PC-9 (cell line): ENCODE measurements around the gene DSCAM. TPM values are rescaled to one million over a fixed set of nuclear protein-coding genes. Genes with fewer than 3 reads are reported as not detected.
"Not testable (repeated sequence)": the region's sequence is repeated elsewhere in the genome, so short reads cannot be mapped to it uniquely, and the experiment has no call there.

Experiments used
- BruUV-seq: library from RNA; stranded (reverse); fragments of 400-500 nt; replicated peaks from 2 replicates; lab custom pipeline; 2021; lab: Mats Ljungman, UMichigan
- CTCF ChIA-PET: fragments of 300-600 bp; sonication (Branson Sonifier 250); formaldehyde crosslinking; loops from one replicate; lab custom pipeline; 2022; ENCODE audit warnings: antibody characterized with exemption; lab: Charles Lee
- POLR2A ChIA-PET: fragments of 300-600 bp; sonication (Branson Sonifier 250); formaldehyde crosslinking; loops from one replicate; lab custom pipeline; 2022; ENCODE audit warnings: antibody characterized with exemption; ENCODE audit not compliant: unreplicated experiment; lab: Charles Lee
- DNase-seq, 2 experiments: peaks; one replicate each; pipeline versions ENCODE4 v3.0.0 to v3.0.0-alpha.2; 2015 to 2022; ENCODE audit warnings: mixed read lengths in 1 of 2
- H2AFZ ChIP-seq: fragments of 200-600 bp; sonication (generic); 2 replicates; pipeline ENCODE4 v1.8.1; 2017; ENCODE audit warnings: antibody characterized with exemption
- H3F3A ChIP-seq: fragments of 200-600 bp; sonication (generic); 2 replicates; pipeline ENCODE4 v1.8.1; 2017; ENCODE audit warnings: antibody characterized with exemption, mild to moderate bottlenecking, low read depth; ENCODE audit not compliant: insufficient read depth
- H3K27ac ChIP-seq: fragments of 200-600 bp; sonication (generic); 2 replicates; pipeline ENCODE4 v1.6.1; 2016; ENCODE audit warnings: mixed run types
- H3K27me3 ChIP-seq: fragments of 200-600 bp; sonication (generic); 2 replicates; pipeline ENCODE4 v1.6.1; 2016; ENCODE audit warnings: low read depth, mixed run types; ENCODE audit not compliant: insufficient read depth
- H3K36me3 ChIP-seq: fragments of 200-600 bp; sonication (generic); 2 replicates; pipeline ENCODE4 v1.6.1; 2016; ENCODE audit warnings: low read depth, mixed run types
- H3K4me1 ChIP-seq: fragments of 200-600 bp; sonication (generic); replicated peaks from 2 replicates; pipeline ENCODE4 v1.6.1; 2016; ENCODE audit warnings: mixed run types; ENCODE audit not compliant: insufficient read depth
- H3K4me2 ChIP-seq: fragments of 200-600 bp; sonication (generic); 2 replicates; pipeline ENCODE4 v1.6.1; 2017; ENCODE audit warnings: mixed run types
- H3K4me3 ChIP-seq: fragments of 200-600 bp; sonication (generic); 2 replicates; pipeline ENCODE4 v1.6.1; 2016; ENCODE audit warnings: mixed run types
- H3K79me2 ChIP-seq: fragments of 200-600 bp; sonication (generic); 2 replicates; pipeline ENCODE4 v1.6.1; 2017; ENCODE audit warnings: low read depth, mixed run types
- H3K9me2 ChIP-seq: fragments of 200-600 bp; sonication (generic); 2 replicates; pipeline ENCODE4 v1.8.1; 2017; ENCODE audit warnings: mild to moderate bottlenecking; ENCODE audit not compliant: insufficient read depth
- H3K9me3 ChIP-seq: fragments of 200-600 bp; sonication (generic); 2 replicates; pipeline ENCODE4 v1.8.1; 2016; ENCODE audit warnings: low read depth; ENCODE audit not compliant: insufficient read depth
- H4K20me1 ChIP-seq: fragments of 200-600 bp; sonication (generic); 2 replicates; pipeline ENCODE4 v1.8.1; 2017; ENCODE audit not compliant: insufficient read depth
- EZH2 ChIP-seq: fragments of 200-600 bp; sonication (generic); IDR thresholded peaks from 2 replicates; pipeline ENCODE4 v1.8.0; 2017; ENCODE audit warnings: antibody characterized with exemption, low read depth
- intact Hi-C: fragments of 100-400 bp; cut with micrococcal nuclease; formaldehyde crosslinking; loops from one replicate; pipeline ENCODE4 v1.10.0; 2022; ENCODE audit not compliant: unreplicated experiment
- total RNA-seq: library from RNA; stranded (reverse); gene quantifications from 2 replicates; pipeline ENCODE4 v1.2.3, GENCODE V29; 2021
- TF ChIP-seq, protein P1 (sequence below): fragments of 200-600 bp; sonication (generic); conservative IDR thresholded peaks from 2 replicates; pipeline ENCODE4 v1.6.1; 2017; ENCODE audit warnings: mixed run types, antibody characterized with exemption, mild to moderate bottlenecking, moderate library complexity

DSCAM gene
- total RNA-seq, 1 experiment from 2014 or later, result not detected

DNA sequence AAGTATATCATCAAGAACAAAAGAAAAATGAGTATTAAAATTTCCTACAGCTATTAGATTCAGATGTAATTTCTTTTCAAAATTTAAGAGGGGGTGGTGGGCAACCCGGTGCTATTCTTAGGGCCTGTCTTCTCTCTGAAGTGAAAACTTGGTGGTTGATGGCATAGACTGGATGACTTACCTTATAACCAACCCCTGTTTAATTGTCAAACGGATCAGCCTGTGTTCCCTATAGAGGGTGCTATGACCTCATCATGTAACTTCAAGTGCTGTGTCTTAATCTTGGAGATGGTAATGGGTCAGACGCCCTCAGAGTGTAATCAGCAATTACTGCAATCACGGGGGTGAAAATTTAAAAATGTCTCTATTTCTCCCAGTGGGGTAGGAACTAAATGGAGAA lies 803.5 kb downstream of the DSCAM start:
- CTCF ChIA-PET, result no interaction called here
- H3K9me3 ChIP-seq, result no peaks in the 10 kb centered on the region
- POLR2A ChIA-PET, result no interaction called here
- H3F3A ChIP-seq, result no peaks in the 10 kb centered on the region
- DNase-seq, result no peak
- no peaks in the 10 kb centered on the region for H3K79me2 ChIP-seq
- H3K9me2 ChIP-seq, result no peaks in the 10 kb centered on the region
- no peak overlapping the region for H2AFZ ChIP-seq
- BruUV-seq, result no TSS peak
- H3K27ac ChIP-seq, result no peak overlapping the region
- TF ChIP-seq, protein P1, sequence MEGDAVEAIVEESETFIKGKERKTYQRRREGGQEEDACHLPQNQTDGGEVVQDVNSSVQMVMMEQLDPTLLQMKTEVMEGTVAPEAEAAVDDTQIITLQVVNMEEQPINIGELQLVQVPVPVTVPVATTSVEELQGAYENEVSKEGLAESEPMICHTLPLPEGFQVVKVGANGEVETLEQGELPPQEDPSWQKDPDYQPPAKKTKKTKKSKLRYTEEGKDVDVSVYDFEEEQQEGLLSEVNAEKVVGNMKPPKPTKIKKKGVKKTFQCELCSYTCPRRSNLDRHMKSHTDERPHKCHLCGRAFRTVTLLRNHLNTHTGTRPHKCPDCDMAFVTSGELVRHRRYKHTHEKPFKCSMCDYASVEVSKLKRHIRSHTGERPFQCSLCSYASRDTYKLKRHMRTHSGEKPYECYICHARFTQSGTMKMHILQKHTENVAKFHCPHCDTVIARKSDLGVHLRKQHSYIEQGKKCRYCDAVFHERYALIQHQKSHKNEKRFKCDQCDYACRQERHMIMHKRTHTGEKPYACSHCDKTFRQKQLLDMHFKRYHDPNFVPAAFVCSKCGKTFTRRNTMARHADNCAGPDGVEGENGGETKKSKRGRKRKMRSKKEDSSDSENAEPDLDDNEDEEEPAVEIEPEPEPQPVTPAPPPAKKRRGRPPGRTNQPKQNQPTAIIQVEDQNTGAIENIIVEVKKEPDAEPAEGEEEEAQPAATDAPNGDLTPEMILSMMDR, result no peak
- TF ChIP-seq EZH2, result no peak
- H4K20me1 ChIP-seq, result no peaks in the 10 kb centered on the region
- H3K4me2 ChIP-seq, result no peak overlapping the region
- H3K36me3 ChIP-seq, result no peaks in the 10 kb centered on the region
- no peaks in the 10 kb centered on the region for H3K4me1 ChIP-seq
- no peaks in the 10 kb centered on the region for H3K27me3 ChIP-seq
- intact Hi-C loops, result no loop called here
- no peak overlapping the region for H3K4me3 ChIP-seq

DNA sequence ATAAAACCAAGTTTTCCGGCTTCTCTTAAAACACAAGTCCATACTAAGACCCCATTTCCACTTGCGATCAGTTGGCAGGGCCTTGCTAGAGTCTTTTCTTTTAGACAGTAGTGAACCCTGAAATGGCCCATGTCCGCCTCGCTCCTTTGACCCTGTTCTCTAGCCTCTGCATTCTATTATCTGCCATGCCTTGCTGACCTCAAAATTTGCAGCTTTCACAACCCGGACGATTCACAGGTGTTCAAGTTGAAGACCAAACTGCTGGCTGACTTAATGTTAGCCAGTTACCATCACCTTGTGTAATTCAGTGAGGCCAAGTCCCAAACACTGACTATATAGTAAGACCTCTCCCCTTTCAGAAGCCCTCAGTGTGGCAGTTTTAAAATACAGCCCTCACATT lies 805.5 kb downstream of the DSCAM start:
- Histone ChIP-seq H3K27ac (no peak overlapping the region), H3K4me3 (no peak overlapping the region), H3K9me2 (no peaks in the 10 kb centered on the region), H2AFZ (no peak overlapping the region), H3K36me3 (no peaks in the 10 kb centered on the region), H3K27me3 (no peaks in the 10 kb centered on the region), H3K4me1 (no peaks in the 10 kb centered on the region), H4K20me1 (no peaks in the 10 kb centered on the region), H3K79me2 (no peaks in the 10 kb centered on the region), H3K4me2 (no peak overlapping the region), H3K9me3 (no peaks in the 10 kb centered on the region), H3F3A (no peaks in the 10 kb centered on the region)
- ChIA-PET CTCF (no interaction called here), POLR2A (no interaction called here)
- intact Hi-C loops, result no loop called here
- TF ChIP-seq, protein P1, result no peak
- TF ChIP-seq EZH2, result no peak
- DNase-seq, result no peak
- BruUV-seq, result no TSS peak

DNA sequence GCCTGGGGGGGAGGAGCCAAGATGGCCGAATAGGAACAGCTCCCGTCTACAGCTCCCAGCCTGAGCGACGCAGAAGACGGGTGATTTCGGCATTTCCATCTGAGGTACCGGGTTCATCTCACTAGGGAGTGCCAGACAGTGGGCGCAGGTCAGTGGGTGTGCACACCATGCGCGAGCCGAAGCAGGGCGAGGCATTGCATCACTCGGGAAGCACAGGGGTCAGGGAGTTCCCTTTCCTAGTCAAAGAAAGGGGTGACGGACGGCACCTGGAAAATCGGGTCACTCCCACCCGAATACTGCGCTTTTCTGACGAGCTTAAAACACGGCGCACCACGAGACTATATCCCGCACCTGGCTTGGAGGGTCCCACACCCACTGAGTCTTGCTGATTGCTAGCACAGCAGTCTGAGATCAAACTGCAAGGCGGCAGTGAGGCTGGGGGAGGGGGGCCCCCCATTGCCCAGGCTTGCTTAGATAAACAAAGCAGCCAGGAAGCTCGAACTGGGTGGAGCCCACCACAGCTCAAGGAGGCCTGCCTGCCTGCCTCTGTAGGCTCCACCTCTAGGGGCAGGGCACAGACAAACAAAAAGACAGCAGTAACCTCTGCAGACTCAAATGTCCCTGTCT lies 813.7 kb downstream of the DSCAM start:
- H3K4me2 ChIP-seq, H3K79me2 ChIP-seq, H2AFZ ChIP-seq, POLR2A ChIA-PET, H3K9me2 ChIP-seq, CTCF ChIA-PET, BruUV-seq, H3K27me3 ChIP-seq, H3K27ac ChIP-seq, H3K9me3 ChIP-seq, H3F3A ChIP-seq, DNase-seq, H4K20me1 ChIP-seq, intact Hi-C loops, H3K4me1 ChIP-seq, H3K4me3 ChIP-seq, H3K36me3 ChIP-seq: not testable (repeated sequence)

DNA sequence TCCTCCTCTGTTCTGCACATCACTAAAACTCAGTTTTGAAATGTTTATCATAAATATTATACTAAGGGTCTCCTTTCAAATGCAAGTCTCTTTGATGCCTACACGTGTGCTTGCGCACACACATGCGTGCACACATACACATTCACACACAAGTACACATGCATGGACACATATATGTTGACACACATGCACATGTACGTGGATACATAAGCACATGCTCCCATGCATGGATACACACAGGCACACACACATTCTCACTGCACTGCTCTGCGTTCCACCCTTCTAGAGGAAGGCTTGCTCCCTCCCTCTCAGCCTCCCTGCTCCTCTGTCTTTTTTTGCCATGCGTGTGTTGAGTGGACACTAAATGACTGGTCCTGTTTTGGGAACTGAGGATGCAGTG lies 817.1 kb downstream of the DSCAM start:
- no peaks in the 10 kb centered on the region; the same call in 1 of the 2 replicates for H3K27me3 ChIP-seq
- H3K36me3 ChIP-seq, result no peaks in the 10 kb centered on the region
- BruUV-seq, result no TSS peak
- H3K27ac ChIP-seq, result no peak overlapping the region
- H3K4me1 ChIP-seq, result no peaks in the 10 kb centered on the region
- ChIA-PET POLR2A (no interaction called here), CTCF (no interaction called here)
- H3K4me3 ChIP-seq, result no peak overlapping the region
- no peaks in the 10 kb centered on the region for H4K20me1 ChIP-seq
- no peaks in the 10 kb centered on the region for H3K79me2 ChIP-seq
- H3F3A ChIP-seq, result no peaks in the 10 kb centered on the region
- TF ChIP-seq EZH2, result no peak
- TF ChIP-seq, protein P1, result no peak
- H3K9me2 ChIP-seq, result no peaks in the 10 kb centered on the region
- no peak overlapping the region for H3K4me2 ChIP-seq
- no peaks in the 10 kb centered on the region for H3K9me3 ChIP-seq
- no peak overlapping the region for H2AFZ ChIP-seq
- DNase-seq, result no peak
- intact Hi-C loops, result no loop called here

GRCh38 chr21:40028393-40028792 lies 818.6 kb downstream of the DSCAM start:
- DNase-seq, H3F3A ChIP-seq, H3K9me3 ChIP-seq, H3K27ac ChIP-seq, H3K4me2 ChIP-seq, H3K79me2 ChIP-seq, H4K20me1 ChIP-seq, H3K9me2 ChIP-seq, POLR2A ChIA-PET, BruUV-seq, H3K4me1 ChIP-seq, H3K27me3 ChIP-seq, CTCF ChIA-PET, intact Hi-C loops, H3K4me3 ChIP-seq, H2AFZ ChIP-seq, H3K36me3 ChIP-seq: not testable (repeated sequence)
